ENCODE results near the gene RASD2.

DNA sequence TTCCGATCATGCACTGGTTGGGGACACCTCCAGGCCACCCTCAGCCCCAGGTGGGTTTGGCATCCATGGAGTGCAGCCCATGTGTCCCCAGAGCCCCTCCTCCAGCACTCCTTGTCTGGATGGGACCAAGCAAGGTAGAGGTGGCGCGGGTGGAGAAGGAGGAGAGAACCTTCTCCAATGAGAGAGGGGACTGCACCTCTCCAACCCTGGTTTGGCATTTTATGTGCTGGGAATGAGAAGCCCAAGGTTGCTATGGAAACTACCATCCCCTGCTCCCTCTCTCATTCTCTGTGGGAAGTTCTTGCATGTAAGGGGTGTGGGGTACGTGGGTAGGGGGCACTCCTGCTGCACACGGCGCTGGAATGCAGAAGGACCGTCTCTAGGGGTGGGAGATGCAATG, 21.8 kb upstream of the RASD2 start:
- TF ChIP-seq, protein P1, sequence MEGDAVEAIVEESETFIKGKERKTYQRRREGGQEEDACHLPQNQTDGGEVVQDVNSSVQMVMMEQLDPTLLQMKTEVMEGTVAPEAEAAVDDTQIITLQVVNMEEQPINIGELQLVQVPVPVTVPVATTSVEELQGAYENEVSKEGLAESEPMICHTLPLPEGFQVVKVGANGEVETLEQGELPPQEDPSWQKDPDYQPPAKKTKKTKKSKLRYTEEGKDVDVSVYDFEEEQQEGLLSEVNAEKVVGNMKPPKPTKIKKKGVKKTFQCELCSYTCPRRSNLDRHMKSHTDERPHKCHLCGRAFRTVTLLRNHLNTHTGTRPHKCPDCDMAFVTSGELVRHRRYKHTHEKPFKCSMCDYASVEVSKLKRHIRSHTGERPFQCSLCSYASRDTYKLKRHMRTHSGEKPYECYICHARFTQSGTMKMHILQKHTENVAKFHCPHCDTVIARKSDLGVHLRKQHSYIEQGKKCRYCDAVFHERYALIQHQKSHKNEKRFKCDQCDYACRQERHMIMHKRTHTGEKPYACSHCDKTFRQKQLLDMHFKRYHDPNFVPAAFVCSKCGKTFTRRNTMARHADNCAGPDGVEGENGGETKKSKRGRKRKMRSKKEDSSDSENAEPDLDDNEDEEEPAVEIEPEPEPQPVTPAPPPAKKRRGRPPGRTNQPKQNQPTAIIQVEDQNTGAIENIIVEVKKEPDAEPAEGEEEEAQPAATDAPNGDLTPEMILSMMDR (conservative IDR thresholded peaks at IDR 0.05; ENCODE audit: low read length) = no peak
- TF ChIP-seq EZH2phosphoT487 (IDR thresholded peaks at IDR 0.05; ENCODE audit: borderline replicate concordance) = no peak

Data from Loucy (cell line).